AG04449 (cell line): ENCODE results near the gene PRDM16.

ENCODE experiments used
- CTCF ChIA-PET: fragments of 350-600 bp; formaldehyde crosslinking; extraction: SDS; loops from one replicate; lab custom pipeline; 2021; ENCODE audit warnings: antibody characterized with exemption; lab: Yijun Ruan, JAX
- POLR2A ChIA-PET: fragments of 400-600, 350-600 bp; formaldehyde crosslinking; extraction: SDS; loops from one replicate; lab custom pipeline; 2020; ENCODE audit warnings: antibody characterized with exemption, inconsistent platforms; lab: Yijun Ruan, JAX
- DNase-seq: peaks from one replicate; pipeline ENCODE4 v3.0.0-alpha.2; 2010; ENCODE audit warnings: low read depth, low spot score
- H3K4me3 ChIP-seq: 2 replicates; pipeline ENCODE4 v1.5.1; 2011; ENCODE audit warnings: low read depth, mild to moderate bottlenecking, control low read depth, low read length
- CTCF ChIP-seq: IDR thresholded peaks from one replicate; pipeline ENCODE4 v1.5.1; 2011; ENCODE audit warnings: mild to moderate bottlenecking, moderate library complexity, low read length, control low read depth, inconsistent platforms; ENCODE audit not compliant: insufficient read depth; ENCODE audit errors: missing control alignments

Gene PRDM16

GRCh38 chr1:3050603-3051002 lies 18.4 kb upstream of the PRDM16 start:
- no peak for TF ChIP-seq CTCF
- ChIA-PET CTCF (no interaction called here), POLR2A (interaction anchor here (0.5 kb wide), 1 partner anchor 8 kb away, joined by 3 read pairs; no protein-coding TSS in a partner anchor)
- no peak overlapping the region for H3K4me3 ChIP-seq
- no peak for DNase-seq

GRCh38 chr1:3051270-3052268 lies 17.4 kb upstream of the PRDM16 start:
- DNase-seq = no peak
- no peak for TF ChIP-seq CTCF
- ChIA-PET CTCF (no interaction called here), POLR2A (no interaction called here)
- H3K4me3 ChIP-seq = no peak overlapping the region

- CTCF ChIA-PET = no interaction called here
- no peak for DNase-seq
- POLR2A ChIA-PET = no interaction called here
- no peak overlapping the region for H3K4me3 ChIP-seq
- no peak for TF ChIP-seq CTCF
Observed at GRCh38 chr1:3052501-3052900, 16.5 kb upstream of the PRDM16 start.

GRCh38 chr1:3053366-3053980 lies 15.5 kb upstream of the PRDM16 start:
- no peak for DNase-seq
- ChIA-PET CTCF (no interaction called here), POLR2A (no interaction called here)
- H3K4me3 ChIP-seq = no peak overlapping the region
- no peak for TF ChIP-seq CTCF

- ChIA-PET POLR2A (no interaction called here), CTCF (no interaction called here)
- H3K4me3 ChIP-seq = no peak overlapping the region
- no peak for TF ChIP-seq CTCF
- no peak for DNase-seq
Observed at GRCh38 chr1:3053986-3054385, 15.0 kb upstream of the PRDM16 start.

- POLR2A ChIA-PET = no interaction called here
- CTCF ChIA-PET = no interaction called here
- no peak for TF ChIP-seq CTCF
Observed at GRCh38 chr1:3054474-3054873, 14.5 kb upstream of the PRDM16 start.

More at GRCh38 chr1:3054474-3054873, 14.5 kb upstream of the PRDM16 start:
- no peak overlapping the region for H3K4me3 ChIP-seq
- no peak for DNase-seq
